LNCaP clone FGC (cell line): ENCODE measurements around the gene TTC4.

Experiments
- DNase-seq: peaks from one replicate; pipeline ENCODE4 v3.0.0-alpha.2; 2011; ENCODE audit warnings: low read depth
- H3K4me3 ChIP-seq: 2 replicates; pipeline ENCODE4 v1.5.1; 2011; ENCODE audit warnings: mild to moderate bottlenecking, low read depth, low read length, control low read depth
- CTCF ChIP-seq: IDR thresholded peaks from 2 replicates; pipeline ENCODE4 v1.5.1; 2012; ENCODE audit warnings: mild to moderate bottlenecking; ENCODE audit not compliant: control insufficient read depth, insufficient read depth; ENCODE audit errors: extremely low read depth

Gene TTC4

GRCh38 chr1:54679706-54680105, 36.0 kb upstream of the TTC4 start:
- no peak for TF ChIP-seq CTCF
- H3K4me3 ChIP-seq = no peak overlapping the region
- no peak for DNase-seq

DNA sequence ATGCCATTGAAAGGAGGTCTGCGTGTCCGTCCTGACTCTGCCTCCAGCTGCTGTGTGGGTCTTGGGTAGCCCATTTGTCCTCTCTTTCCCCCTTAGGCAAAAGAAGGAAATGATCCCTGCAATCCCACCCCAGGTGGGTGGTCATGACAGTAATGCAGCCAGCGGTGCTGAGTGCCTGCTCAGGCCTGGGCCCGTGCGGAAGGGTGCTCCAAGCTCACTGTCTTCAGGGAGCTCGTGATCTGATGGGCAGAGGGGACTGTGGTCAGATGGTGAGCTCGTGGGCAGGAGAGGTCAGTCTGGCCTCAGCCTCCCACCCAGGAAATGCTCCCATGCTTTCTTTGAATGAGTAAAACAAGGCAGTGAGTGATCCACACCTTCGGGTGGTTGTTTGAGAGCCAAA, 35.3 kb upstream of the TTC4 start:
- no peak for DNase-seq
- no peak for TF ChIP-seq CTCF
- H3K4me3 ChIP-seq = no peak overlapping the region

- no peak overlapping the region for H3K4me3 ChIP-seq
- TF ChIP-seq CTCF = no peak
- no peak for DNase-seq
Measured at GRCh38 chr1:54681358-54681757, 34.3 kb upstream of the TTC4 start.

DNA sequence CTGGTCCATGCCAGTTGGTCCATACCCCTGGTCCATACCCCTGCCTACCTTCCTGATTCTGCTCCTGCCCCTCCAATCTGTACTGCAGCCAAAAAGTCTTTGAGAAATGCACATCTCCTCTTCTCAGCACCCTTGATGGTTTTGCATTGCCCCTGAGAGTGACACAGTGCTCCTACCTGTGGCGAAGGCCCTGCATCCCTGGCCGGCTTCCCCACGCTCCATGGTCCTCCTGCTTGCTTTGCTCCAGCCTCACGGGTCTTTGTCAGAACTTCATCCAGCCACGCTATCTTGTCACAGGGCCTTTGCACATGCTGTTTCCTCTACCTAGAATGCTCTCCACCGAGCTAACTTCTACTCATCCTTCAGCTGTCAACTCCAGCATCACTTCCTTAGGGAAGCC, 32.2 kb upstream of the TTC4 start:
- no peak overlapping the region for H3K4me3 ChIP-seq
- DNase-seq = no peak
- TF ChIP-seq CTCF = no peak

DNA sequence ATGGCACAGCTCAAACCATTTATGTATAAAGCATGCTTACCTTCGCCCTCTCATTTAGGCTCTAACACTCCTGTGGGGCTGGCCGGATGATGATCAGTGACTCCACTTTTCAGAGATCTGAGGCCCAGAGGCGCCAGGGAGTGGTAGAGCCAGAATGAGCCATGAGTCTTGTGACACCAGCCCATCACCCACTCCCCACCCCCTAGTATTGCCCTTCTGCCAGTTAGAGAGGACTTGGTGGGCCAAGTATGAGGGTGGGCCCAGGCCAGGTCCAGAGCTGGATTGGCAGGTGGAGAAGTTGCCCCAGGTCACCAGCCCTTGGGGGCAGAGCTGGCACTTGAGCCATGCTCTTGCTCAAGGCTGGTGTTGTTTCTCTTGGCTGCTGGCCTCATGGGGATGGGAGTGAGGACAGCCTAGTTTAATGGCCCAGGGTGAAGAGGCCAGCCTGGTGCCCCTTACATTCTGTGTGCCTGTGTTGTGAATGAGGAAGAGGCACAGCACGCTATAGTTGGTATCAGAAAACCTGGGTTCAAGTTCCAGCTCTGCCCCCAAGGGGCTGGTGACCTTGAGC, 30.2 kb upstream of the TTC4 start:
- DNase-seq = no peak
- H3K4me3 ChIP-seq = no peak overlapping the region
- TF ChIP-seq CTCF = no peak

GRCh38 chr1:54686155-54686554, 29.5 kb upstream of the TTC4 start:
- TF ChIP-seq CTCF = no peak
- DNase-seq = no peak
- no peak overlapping the region for H3K4me3 ChIP-seq

DNA sequence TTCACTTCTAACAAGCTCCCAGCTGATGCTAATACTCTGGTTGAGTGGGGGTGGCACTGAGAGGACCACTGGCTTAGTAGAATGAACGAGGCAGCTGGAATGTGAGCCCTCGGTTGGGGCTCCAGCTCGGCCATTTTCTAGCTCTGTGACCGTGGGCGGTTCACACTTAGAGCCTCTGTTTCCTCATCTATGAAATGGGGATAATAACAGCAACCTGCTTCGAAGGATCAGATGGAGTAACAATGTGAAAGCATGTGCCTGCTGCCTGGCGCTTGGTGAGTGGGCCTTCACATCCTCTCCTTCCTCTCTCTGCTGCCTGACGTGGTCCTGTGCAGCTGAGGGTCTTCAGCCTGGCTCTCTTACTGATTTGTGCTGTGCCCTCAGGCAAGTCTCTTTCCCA, 20.9 kb upstream of the TTC4 start:
- no peak overlapping the region for H3K4me3 ChIP-seq
- TF ChIP-seq CTCF = no peak
- no peak for DNase-seq
